IPS DF 4.7 (cell line): Measurements from ENCODE around the gene FRMD1.
"Not testable (repeated sequence)": the region's sequence is repeated elsewhere in the genome, so short reads cannot be mapped to it uniquely, and the experiment has no call there.

Experiments used
- DNase-seq: peaks from one replicate; pipeline ENCODE4 v3.0.0-alpha.2; 2013; ENCODE audit warnings: low spot score; ENCODE audit errors: extremely low read depth

Gene FRMD1

GRCh38 chr6:168080393-168081077, 1.5 kb upstream of the FRMD1 start:
- no peak for DNase-seq

DNA sequence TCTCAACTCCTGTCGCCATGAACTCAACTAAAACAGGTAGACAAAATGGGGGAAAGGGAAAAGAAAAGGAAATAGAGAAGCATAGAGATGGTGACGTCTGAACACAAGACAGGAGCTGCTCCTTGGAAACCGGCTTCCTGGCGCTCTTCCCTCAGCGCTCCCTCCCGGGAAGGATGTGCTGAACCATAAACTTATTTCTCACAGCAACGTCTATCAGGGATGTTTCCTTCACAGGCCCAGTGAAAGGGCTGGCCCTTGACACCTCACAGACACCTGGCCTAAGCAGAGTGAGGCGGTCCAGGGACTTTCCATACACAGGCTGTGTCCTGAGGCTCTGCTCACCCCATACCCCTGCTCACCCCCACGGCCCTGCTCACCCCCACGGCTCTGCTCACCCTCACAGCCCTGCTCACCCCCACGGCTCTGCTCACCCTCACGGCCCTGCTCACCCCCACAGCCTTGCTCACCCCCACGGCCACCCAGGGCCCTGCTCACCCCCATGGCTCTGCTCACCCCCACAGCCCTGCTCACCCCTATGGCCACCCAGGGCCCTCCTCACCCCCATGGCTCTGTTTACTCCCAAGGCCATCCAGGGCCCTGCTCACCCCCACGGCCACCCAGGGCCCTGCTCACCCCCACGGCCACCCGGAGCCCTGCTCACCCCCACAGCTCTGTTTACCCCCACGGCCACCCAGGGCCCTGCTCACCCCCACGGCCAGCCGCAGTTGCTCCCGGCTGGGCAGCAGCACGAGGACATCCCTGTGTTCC, 653 bp downstream of the FRMD1 start:
- DNase-seq = no peak

- not testable (repeated sequence) for DNase-seq
Observed at GRCh38 chr6:168077401-168077800, 1.6 kb downstream of the FRMD1 start.

DNA sequence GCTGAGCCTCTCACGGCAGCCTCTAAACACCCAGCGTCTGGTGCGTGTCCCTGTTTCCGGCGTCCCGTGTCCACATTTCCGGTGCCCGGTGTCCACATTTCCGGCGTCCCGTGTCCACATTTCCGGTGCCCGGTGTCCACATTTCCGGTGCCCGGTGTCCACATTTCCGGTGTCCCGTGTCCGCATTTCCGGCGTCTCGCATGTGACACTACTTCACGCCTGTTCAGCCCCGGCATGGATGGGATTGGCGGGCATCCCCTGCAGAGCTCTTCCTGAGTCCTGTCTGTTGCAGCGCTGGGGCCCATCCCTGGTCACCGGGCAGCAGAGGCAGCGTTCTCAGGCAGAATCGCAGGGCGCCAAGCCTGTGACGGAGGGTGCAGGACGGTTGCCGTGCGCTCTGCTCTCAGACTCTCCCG, 3.2 kb downstream of the FRMD1 start:
- DNase-seq = no peak

DNA sequence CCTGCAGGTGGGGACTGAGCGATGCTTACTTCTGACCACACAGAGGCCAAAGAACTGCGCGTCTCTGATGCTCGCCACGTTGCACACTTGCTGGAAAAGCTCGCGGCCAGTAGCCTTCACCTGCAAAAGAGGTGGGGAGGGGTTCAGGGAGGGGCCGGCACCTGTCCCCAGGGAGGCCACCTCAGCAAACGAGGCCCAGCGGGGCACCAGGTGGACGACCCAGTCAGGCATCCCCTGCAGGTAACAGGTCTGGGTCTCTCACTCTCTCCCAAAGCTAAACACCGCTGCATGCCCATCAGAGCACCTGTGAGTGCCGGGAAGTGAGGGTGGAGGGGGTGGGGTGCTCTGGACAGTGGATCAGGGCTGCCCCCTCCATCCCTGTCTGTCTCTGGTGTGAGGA, 3.8 kb downstream of the FRMD1 start:
- no peak for DNase-seq

DNA sequence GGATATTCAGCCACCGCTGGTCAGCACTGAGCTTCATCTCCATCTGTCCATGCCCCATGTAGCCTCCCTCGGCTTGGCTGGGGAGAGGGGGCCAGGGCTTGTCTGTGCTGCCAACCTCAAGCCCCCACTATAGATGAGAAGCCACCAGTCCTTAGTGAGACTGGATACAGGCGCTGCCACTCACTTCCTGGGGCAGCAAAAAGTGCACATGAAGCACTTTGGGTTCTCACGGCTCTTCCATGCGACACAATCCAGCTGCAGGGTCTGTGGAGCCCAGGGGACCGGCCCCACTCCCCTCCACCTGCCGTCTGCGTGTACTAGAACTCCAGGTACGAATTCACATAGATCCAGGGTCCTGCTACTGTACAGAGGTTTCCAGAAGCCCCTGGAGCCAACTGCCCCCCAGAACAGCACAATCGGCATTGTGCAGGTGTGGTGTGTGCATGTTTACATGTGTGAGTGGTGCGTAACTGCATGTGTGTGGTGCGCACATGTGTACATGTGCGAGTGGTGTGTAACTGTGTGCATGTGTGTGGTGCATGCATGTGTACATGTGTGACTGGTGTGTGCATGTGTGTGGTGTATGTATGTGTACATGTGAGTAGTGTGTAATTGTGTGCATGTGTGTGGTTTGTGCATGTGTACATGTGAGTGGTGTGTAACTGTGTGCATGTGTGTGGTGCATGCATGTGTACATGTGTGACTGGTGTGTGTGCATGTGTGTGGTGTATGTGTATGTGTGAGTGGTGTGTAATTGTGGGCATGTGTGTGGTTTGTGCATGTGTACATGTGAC, 4.9 kb downstream of the FRMD1 start:
- DNase-seq = no peak

DNA sequence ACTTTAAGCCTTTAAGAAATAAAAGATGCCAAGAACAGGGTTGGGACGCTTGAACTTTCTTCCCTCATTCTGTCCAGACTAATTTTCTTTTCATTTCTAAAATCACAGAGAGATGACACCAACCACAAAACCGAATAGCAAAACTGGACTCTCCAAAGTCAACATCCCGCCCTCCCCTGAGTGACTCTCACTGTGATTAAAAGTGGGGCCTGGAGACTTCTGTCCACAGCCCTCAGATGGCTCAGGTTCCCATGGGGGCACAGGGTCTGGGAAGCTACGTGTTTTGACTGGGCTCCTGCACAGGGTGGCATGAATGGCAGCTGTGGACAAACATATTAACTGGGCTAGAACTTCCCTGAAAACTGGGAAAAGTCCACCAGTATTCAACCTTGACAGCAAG, 6.3 kb downstream of the FRMD1 start:
- DNase-seq = no peak

DNA sequence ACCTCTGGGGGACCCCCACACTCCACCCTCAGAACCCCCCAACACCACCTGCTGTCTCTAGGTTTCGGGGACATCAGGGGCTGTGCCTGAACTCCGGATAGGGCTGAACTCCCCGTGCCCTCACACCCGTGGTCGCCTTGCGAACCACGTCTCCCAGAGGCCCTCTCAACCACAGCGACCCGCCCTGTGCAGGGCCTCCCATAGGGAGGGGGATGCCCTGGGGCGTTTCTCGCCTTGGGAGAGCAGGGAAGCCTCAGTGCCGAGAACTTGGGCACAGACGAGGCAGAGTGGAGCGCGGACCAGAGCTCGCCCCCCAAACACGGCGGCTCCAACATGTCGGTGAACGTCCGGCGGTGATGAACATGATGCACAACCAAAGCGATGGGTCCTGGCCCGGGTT, 6.8 kb downstream of the FRMD1 start:
- no peak for DNase-seq

GRCh38 chr6:168071620-168072019, 7.4 kb downstream of the FRMD1 start:
- no peak for DNase-seq

DNA sequence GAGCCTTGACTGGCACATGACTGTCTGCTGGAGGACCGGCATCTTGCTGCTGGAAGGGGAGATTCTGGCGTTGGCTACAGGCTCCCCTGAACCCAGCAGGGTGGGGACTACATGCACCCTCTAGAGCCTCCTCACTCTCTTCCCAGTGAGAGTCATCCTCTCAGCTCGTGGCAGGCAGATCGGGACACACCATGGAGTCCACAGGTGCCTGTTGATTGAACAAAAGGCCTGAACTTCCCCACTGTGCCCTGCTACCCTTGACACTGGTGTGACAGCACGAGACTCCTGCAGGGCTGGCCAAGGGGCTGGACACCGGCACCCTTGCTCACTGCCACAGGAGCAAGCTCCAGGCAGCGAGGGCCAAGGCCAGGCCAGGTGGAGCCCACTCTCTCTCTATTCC, 8.2 kb downstream of the FRMD1 start:
- no peak for DNase-seq

DNA sequence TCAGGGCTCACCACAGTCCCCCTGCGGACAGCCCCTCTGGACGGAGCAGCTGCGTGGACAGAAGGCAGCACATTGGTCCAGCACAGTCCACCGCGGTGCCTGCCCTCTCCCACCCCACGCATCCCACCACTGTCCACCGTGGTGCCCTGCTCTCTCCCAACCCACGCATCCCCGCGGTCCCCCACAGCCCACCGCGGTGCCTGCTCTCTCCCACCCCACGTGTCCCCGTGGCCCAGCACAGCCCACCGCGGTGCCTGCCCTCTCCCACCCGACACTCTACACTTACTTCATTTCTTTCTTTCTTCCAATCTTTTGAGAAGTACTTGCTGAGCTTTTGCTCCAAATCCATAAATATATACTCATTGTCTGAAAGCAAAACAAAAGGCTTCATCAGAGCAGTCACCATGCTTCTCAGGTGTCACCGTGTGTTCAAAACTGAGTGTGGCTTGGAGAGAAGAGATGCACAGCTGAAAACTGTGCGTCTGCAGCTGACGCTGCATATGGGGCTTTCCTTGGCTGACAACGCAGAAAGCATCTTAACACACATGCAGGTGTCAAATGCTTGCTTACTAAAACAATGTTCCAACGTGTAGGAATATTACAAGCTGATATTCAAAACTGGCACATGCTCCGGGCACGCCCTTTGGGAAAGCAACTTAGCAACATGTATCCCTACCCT, 11.8 kb downstream of the FRMD1 start:
- no peak for DNase-seq

GRCh38 chr6:168064226-168064807, 14.7 kb downstream of the FRMD1 start:
- DNase-seq = no peak

- no peak for DNase-seq
Observed at GRCh38 chr6:168063431-168063830, 15.6 kb downstream of the FRMD1 start.

GRCh38 chr6:168062346-168063289, 16.4 kb downstream of the FRMD1 start:
- no peak for DNase-seq

- no peak for DNase-seq
Observed at GRCh38 chr6:168061269-168062210, 17.5 kb downstream of the FRMD1 start.

GRCh38 chr6:168060521-168060931, 18.5 kb downstream of the FRMD1 start:
- DNase-seq = no peak

- DNase-seq = no peak
Observed at GRCh38 chr6:168058691-168059551, 20.1 kb downstream of the FRMD1 start.

GRCh38 chr6:168057836-168058235, 21.2 kb downstream of the FRMD1 start:
- no peak for DNase-seq
